Activated CD8-positive, alpha-beta memory T cell treated with anti-CD3 and anti-CD28 coated beads for 48 hours (primary cell): Measurements from ENCODE around the gene PIP4K2B.
"Not testable (repeated sequence)": the region's sequence is repeated elsewhere in the genome, so short reads cannot be mapped to it uniquely, and the experiment has no call there.

Experiments
- DNase-seq, 3 experiments: peaks; one replicate each; pipeline ENCODE4 v3.0.0-alpha.2; 2020; ENCODE audit warnings: low read depth in 2 of 3, low spot score in 2 of 3

PIP4K2B gene

DNA sequence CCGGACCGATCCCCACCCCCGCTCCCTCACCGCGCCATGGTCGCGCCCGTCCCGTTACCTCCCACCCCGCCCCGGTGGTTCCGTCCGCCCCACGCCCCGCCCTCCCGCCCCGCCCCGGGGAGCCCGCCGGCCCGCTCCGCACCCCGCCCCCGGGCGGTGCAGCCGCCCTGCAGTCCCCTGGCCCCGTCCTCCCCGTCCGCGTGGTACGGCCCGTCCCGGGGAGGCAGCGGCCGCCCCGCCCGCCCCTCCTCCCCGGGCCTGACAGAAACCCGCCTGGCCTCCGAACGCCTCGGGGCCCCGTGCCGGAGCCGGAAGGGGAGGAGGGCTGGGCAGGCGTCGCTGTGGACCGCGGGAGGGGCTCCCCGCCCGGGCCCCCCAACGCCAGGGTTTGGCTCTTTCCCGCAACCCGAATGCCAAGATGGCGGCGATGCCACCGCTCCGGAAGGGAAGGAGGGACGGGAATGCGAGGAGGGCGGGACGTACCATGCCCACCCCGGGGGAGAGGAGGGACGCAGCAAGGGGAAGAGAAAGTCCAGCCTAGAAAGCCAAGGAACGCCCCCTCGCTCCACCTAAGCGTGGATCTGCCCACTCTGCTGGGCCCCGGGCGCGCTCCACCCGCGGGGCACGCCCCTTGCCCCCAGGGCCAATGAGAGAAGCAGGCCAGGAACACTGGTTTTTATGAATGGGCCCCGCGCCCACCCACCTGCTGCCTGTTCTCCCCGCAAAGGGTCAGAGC, at the start of gene PIP4K2B:
TSS of gene PIP4K2B (minus strand) at position 56 of the 736 bp plus-strand sequence. CDS start 132 bp downstream, outside the sequence.
- peak; percentile 68 to 81 (median 81) for DNase-seq

GRCh38 chr17:38848557-38848891, 49.2 kb upstream of the PIP4K2B start:
- DNase-seq: no peak

- DNase-seq: no peak
These were observed 45.0 kb upstream of the PIP4K2B start for GRCh38 chr17:38844261-38844757.

GRCh38 chr17:38825762-38826247, 26.4 kb upstream of the PIP4K2B start:
- no peak for DNase-seq

- DNase-seq: peak; percentile 92 to 100 (median 100)
These were observed 25.8 kb upstream of the PIP4K2B start, which contains the start of gene CWC25 for GRCh38 chr17:38824899-38825761. Gene CWC25 (minus strand): TSS chr17:38825321. CDS start chr17:38825183, 138 bp downstream.

DNA sequence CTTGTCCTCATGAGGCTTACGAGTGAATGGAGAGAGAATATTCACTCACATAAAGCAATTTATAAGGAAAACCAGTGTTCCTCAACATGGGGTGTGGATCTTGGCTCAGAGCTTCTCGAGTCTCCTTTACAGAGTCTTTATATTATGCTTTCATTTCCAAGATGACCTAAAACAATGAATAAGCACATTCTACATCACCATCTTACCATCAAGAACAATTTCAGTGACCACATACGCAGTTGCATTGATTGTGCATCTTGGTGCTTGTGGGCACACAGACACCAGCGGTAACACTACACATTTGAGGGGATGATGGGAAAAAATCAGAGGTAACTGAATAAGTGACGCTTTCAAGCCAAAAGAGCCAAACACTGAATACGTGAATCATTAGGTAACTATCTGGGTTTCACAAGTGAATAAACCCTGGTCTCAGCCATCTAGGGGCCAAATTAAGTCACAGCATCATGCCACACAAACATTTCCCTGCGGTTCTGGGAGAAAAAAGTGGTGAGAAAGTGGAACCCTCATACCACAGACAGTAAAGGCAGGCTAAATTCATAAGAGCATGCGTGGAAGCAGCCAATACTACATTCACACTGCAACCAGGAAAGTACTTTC, 16.3 kb upstream of the PIP4K2B start:
- DNase-seq: no peak

DNA sequence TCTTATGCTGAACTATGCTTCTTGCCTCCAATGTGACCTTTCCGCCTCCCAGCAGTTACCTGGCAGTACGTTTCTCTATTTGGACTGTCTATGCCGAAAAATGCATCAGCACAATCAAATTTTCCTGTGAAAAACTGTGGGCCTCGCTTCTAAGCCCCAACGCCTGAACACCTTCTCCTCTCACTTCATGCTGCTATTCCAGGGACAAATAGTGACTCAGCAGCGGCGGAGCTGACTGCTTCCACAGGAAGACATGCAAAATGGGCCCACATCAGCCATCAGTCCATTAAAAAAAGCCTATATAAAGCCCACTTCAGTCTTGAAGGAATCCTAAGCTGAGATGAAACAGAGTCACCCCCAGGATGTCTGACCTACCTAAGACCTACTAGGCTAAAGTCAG, 10.5 kb upstream of the PIP4K2B start:
- no peak for DNase-seq

GRCh38 chr17:38800237-38800760, 943 bp upstream of the PIP4K2B start:
- DNase-seq: no peak

DNA sequence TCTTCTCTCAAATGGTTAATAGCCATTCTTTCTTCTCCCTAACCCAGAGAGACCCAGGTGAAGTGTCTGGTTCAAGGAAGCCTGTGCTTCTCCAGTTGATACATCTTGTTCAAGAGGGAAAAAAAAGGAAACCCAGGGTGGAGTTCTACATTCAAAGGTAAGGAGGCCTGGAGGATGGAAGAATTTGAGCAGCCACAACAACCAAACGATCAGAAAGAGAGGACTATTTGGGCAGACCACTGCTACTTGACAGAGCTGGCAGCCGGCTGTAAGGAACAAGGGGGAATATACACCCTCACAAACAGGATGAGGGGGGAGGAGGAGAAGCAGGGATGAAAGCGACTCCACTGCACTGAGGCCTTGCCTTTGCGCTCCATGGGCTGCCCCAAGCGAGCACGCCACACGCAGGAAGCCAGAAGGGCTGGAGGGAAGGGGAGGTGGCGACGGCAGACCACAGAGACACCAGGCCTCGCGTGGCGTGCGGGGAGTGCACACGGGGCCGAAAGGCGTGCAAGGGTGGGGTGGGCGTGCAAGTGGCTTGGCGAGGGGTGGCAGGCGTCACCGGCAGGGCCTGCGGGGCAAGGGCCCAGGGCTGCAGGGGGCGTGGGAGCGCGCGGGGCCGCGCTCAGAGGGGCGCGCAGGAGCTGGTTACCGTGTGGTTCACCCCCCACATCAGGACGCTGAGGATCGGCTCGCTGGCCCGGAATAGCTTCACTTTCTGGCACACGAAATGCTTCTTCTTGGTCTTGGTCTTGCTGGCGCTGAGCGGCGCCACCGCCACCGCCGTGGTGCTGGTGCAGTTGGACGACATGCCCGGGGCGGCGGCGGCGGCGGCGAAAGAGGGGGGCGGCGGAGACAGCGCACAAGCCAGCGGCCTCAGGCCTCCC, 499 bp downstream of the PIP4K2B start:
- peak in 2 of 3 experiments; percentile 7 to 20 for DNase-seq

GRCh38 chr17:38797828-38798227, 1.5 kb downstream of the PIP4K2B start:
- DNase-seq: no peak

- no peak for DNase-seq
These were observed 2.2 kb downstream of the PIP4K2B start for GRCh38 chr17:38797158-38797490.

GRCh38 chr17:38796451-38797157, 2.8 kb downstream of the PIP4K2B start:
- DNase-seq: no peak

DNA sequence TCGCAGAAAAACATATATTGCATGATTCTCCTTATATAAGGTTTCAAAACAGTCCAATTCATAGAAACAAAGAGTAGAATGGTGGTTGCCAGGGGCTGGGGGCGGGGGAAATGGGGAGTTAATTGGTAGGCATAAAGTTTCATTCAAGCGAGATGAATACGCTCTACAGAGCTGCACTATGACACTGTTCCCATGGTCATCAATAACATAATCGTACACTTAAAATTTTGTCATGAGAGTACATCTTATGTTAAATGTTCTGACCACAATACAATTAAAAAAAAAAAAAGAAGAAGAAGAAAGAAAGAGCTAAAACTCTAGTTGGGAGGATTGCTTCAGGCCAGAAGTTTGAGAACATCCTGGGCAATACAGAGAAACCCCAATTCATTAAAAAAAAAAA, 5.1 kb downstream of the PIP4K2B start:
- no peak for DNase-seq

DNA sequence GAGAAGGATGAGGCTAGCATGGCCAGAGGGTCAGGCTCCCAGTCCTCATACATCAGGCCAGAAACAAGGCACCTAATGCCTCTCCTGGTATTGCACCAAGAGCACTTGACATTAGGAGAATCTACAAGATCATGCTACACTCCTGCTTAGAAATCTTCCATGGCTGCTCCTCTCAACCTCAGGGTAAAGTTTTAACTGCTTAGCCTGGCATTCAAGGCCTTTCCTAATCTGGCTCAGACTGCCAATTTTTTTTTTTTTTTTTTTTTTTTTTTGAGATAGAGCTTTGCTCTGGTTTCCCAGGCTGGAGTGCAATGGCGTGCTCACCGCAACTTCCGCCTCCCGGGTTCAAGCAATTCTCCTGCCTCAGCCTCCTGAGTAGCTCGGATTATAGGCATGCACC, 8.2 kb downstream of the PIP4K2B start:
- no peak for DNase-seq

- not testable (repeated sequence) for DNase-seq
These were observed 9.1 kb downstream of the PIP4K2B start for GRCh38 chr17:38790148-38790707.

DNA sequence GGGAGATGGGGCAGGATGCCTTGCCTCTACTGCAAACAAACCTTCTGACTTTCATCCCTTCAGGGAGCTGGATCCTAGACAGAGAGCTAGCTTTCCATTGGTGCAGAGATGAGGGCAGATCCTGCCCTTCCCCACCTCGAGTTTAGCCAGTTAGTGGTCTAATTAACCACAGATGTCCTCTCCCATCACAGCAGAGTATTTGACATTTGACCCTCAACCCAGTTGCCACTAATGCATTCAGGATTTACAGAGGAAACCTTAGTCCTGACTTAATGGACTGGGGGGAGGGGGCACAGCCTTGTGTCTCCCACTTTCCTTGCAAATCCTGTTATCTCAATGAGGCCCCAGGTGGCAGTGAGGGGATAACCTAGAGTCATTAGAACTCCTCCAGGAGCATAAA, 10.2 kb downstream of the PIP4K2B start:
- DNase-seq: no peak

DNA sequence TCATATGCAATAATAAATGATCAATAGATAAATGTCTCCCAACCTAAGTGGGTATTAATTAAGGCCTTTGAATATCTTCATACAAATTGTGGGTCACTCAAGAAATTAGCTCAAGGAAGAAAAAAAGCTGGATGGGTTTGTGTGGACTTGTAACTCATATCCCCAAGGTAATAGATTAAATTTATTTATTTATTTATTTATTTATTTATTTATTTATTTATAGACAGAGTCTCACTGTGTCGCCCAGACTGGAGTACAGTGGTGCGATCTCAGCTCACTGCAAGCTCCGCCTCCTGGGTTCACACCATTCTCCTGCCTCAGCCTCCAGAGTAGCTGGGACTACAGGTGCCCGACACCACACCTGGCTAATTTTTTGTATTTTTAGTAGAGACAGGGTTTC, 11.4 kb downstream of the PIP4K2B start:
- not testable (repeated sequence) for DNase-seq

GRCh38 chr17:38786372-38786771, 13.0 kb downstream of the PIP4K2B start:
- DNase-seq: no peak

DNA sequence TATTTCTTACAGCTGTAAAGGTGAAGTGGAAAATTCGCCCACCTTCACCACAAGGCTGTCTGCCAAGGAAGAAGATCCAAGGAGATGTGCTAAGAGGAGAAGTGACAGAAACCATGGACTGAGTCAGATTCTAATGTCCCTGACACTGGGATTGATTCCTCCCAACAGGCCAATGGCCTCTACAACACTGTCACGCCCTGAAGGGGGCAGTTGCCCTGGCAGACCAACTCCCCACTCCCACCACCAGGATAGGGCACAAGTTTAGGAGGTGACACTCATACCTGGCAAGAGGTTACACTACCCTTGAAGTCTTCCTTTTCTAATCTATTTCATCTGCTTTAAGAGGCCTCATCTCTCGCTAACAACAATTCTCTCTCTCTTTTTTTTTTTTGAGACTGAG, 16.1 kb downstream of the PIP4K2B start:
- DNase-seq: no peak
